Gastroesophageal sphincter (tissue), 4 donors: Measurements from ENCODE around the gene SERGEF. TPM values are rescaled to one million over a fixed set of nuclear protein-coding genes. Genes with fewer than 3 reads are reported as not detected.

ENCODE experiments used
- ATAC-seq: fragments of 150-250 bp; one replicate; pipeline ENCODE4 v1.9.1; 2016; ENCODE audit warnings: mild to moderate bottlenecking, moderate library complexity
- H3K27ac ChIP-seq, 4 donors: fragments of 200-600 bp; sonication (generic) in 3 of 4; 1 replicate in 3 of 4; 2 replicates in 1 of 4; pipeline ENCODE4 v1.5.1; 2016 to 2019
- H3K27me3 ChIP-seq: fragments of 200-600 bp; sonication (generic); one replicate; pipeline ENCODE4 v1.5.1; 2019
- H3K36me3 ChIP-seq, 2 donors: fragments of 200-600 bp; sonication (generic); one replicate each; pipeline ENCODE4 v1.5.1; 2019; ENCODE audit warnings: control low read depth in 1 of 2
- H3K4me1 ChIP-seq, 3 donors: fragments of 200-600 bp; sonication (generic); 1 replicate in 2 of 3; 2 replicates in 1 of 3; pipeline ENCODE4 v1.5.1; 2016 to 2019; ENCODE audit warnings: control low read depth in 2 of 3
- H3K4me3 ChIP-seq, 2 donors: fragments of 200-600 bp; sonication (generic); one replicate each; pipeline ENCODE4 v1.5.1; 2019; ENCODE audit warnings: mild to moderate bottlenecking in 1 of 2, moderate library complexity in 1 of 2
- H3K9me3 ChIP-seq, 3 donors: fragments of 200-600 bp; sonication (generic); one replicate each; pipeline ENCODE4 v1.5.1; 2017 to 2019; ENCODE audit warnings: control low read depth in 2 of 3
- EP300 ChIP-seq: sonication (generic); formaldehyde crosslinking; IDR thresholded peaks from one replicate; pipeline ENCODE4 v1.6.1; 2017; ENCODE audit warnings: antibody characterized with exemption, mild to moderate bottlenecking
- POLR2A ChIP-seq, 2 donors: fragments of 450-650 bp; IDR thresholded peaks; one replicate each; pipeline ENCODE4 v1.6.1; 2017; ENCODE audit warnings: antibody characterized with exemption in 2 of 2, mild to moderate bottlenecking in 2 of 2, moderate library complexity in 1 of 2
- POLR2AphosphoS5 ChIP-seq: sonication (generic); formaldehyde crosslinking; IDR thresholded peaks from one replicate; pipeline ENCODE4 v1.6.1; 2017; ENCODE audit warnings: antibody characterized with exemption
- WGBS, 2 donors: methylation state at CpG; one replicate each; pipeline ENCODE4 v1.1.5; 2018; ENCODE audit warnings: low coverage in 1 of 2; 5-methylcytosine and 5-hydroxymethylcytosine counted together
- total RNA-seq, 4 donors: library from RNA; depleted of rRNA; stranded (reverse); fragments of >200 nt; gene quantifications; one replicate each; pipeline ENCODE4 v1.1.0, GENCODE V29; 2016
- TF ChIP-seq, protein P1 (sequence below), 4 experiments: fragments of 200-600 bp in 2 of 4; fragments of 450-650 bp in 2 of 4; sonication (generic) in 1 of 4; IDR thresholded peaks; one replicate each; pipeline ENCODE4 v1.5.1; 2017 to 2019; ENCODE audit warnings: antibody characterized with exemption in 4 of 4, mild to moderate bottlenecking in 2 of 4, moderate library complexity in 2 of 4

SERGEF gene
- total RNA-seq, 4 donors from 2014 or later, result 35.5 to 42.5 (median 36.3) TPM

DNA sequence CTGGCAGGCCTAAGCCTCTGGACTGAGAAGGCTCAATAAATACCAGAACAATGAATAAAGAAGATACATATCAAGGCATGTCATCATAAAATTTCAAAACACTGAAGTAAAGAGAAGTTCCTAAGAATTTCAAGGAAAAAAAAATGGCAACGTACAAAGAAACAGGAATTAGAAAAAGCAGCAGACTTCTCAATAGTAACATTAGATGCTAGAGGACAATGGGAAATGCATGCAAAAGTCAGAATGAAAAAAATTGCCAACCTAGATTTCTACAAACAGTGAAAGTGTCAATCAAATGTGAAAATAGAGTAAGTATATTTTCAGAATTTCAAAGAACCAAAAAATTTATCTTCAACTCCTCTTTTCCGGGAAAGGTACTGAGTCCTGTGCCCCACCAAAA lies 153.3 kb downstream of the SERGEF start:
- no peaks in the 10 kb centered on the region for H3K27me3 ChIP-seq
- peaks cover 0 to 13% of the 10 kb centered on the region in 2 donors for H3K36me3 ChIP-seq
- TF ChIP-seq EP300 (no peak), POLR2AphosphoS5 (no peak), POLR2A (IDR thresholded peaks at IDR 0.05) (no peak)
- TF ChIP-seq, protein P1, sequence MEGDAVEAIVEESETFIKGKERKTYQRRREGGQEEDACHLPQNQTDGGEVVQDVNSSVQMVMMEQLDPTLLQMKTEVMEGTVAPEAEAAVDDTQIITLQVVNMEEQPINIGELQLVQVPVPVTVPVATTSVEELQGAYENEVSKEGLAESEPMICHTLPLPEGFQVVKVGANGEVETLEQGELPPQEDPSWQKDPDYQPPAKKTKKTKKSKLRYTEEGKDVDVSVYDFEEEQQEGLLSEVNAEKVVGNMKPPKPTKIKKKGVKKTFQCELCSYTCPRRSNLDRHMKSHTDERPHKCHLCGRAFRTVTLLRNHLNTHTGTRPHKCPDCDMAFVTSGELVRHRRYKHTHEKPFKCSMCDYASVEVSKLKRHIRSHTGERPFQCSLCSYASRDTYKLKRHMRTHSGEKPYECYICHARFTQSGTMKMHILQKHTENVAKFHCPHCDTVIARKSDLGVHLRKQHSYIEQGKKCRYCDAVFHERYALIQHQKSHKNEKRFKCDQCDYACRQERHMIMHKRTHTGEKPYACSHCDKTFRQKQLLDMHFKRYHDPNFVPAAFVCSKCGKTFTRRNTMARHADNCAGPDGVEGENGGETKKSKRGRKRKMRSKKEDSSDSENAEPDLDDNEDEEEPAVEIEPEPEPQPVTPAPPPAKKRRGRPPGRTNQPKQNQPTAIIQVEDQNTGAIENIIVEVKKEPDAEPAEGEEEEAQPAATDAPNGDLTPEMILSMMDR (IDR thresholded peaks at IDR 0.05), result no peak
- no peaks in the 10 kb centered on the region for H3K4me1 ChIP-seq
- no peaks in the 10 kb centered on the region for H3K9me3 ChIP-seq
- WGBS, 2 donors, result 86 to 89% methylated on average over 1 to 2 of the region's 2 CpGs
- no peak overlapping the region for H3K4me3 ChIP-seq
- no peak overlapping the region for H3K27ac ChIP-seq
- ATAC-seq, result no peak

DNA sequence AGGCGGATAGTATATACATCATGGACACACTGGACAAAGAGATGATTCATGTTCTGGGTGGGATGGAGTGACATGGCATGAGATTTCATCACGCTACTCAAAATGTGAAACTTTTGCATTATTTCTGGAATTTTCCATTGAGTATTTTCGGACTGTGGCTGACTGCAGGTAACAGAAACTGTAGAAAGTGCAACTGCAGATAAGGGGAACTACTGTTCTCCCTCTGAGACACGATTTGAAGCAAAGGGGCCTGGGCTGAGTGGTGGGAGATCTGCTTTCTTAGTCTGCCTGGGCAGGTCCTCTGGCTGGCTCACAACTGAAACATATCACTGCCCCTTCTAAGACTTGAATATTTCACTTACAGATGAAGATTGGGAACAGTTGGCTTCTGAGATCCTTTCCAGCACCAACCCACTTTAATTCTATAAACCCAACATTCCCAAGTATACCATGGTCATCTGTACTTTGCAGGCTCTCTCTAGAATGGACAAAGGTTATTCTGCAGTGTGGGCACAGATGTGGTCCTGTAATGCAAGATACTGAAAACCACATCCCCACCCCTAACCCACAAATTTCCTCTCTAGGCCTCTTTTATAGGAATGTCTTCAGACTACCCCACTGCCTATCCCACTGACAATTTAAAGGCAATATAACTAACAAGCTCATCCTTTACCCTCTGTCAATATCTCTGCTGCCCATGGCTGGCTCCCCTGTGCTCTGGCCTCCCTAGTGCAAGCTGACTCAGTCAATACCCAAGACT lies 157.1 kb downstream of the SERGEF start:
- 85 to 92% methylated on average over 2 to 4 of the region's 4 CpGs for WGBS, 2 donors
- no peak for ATAC-seq
- TF ChIP-seq, protein P1 (IDR thresholded peaks at IDR 0.05), result no peak
- no peak for TF ChIP-seq EP300
- no peak for TF ChIP-seq POLR2AphosphoS5
- no peak for TF ChIP-seq POLR2A (IDR thresholded peaks at IDR 0.05)
- Histone ChIP-seq H3K27ac (no peak overlapping the region), H3K9me3 (no peaks in the 10 kb centered on the region), H3K36me3 (peaks cover 0 to 5% of the 10 kb centered on the region in 2 donors), H3K27me3 (no peaks in the 10 kb centered on the region), H3K4me3 (no peak overlapping the region), H3K4me1 (peaks cover 0 to 4% (median 0%) of the 10 kb centered on the region in 3 donors)

DNA sequence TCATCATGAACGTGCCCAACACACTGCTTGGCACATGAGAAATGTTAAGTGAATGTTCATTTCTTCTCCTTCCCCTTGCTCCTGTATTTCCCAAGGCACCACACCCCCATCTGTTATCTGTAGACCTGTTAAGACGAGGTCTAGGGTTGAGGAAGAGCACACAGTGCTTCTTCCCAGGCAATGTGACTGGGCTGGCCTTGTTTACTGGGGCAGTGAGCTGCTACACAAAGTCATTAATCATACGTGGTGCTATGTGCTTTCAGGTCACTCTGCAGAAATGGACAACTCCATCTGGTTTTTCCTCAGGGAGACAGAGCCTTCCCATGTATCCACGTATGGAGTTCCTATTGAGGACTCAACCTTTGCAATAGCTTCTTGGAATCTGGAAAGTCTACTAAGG lies 159.6 kb downstream of the SERGEF start:
- H3K9me3 ChIP-seq, result no peaks in the 10 kb centered on the region
- 83 to 100% methylated on average over 1 to 3 of the region's 4 CpGs for WGBS, 2 donors
- no peak overlapping the region for H3K27ac ChIP-seq
- no peaks in the 10 kb centered on the region for H3K27me3 ChIP-seq
- ATAC-seq, result no peak
- peaks cover 0 to 4% (median 0%) of the 10 kb centered on the region in 3 donors for H3K4me1 ChIP-seq
- H3K4me3 ChIP-seq, result no peak overlapping the region
- TF ChIP-seq POLR2AphosphoS5, result no peak
- TF ChIP-seq POLR2A (IDR thresholded peaks at IDR 0.05), result no peak
- TF ChIP-seq, protein P1 (IDR thresholded peaks at IDR 0.05), result no peak
- no peak for TF ChIP-seq EP300
- H3K36me3 ChIP-seq, result peaks cover 0 to 5% of the 10 kb centered on the region in 2 donors

DNA sequence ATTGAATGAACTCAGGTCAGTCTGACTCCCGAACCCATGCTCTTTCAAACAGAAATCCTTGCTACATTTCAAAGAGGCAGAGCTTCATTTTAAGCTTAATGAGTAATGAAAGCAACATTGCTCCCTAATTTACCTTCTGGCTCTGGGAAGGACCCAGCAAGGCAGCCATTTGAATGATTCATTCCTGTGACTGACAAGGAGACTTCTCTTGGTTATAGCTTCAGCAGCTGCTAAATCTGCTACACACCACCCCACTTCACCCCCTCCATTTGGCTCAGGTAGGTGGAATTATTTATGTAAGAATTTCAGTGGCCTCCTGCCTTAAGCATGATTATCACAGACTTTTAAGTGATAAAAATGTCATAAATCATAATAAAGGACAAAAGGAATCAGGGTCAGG lies 160.6 kb downstream of the SERGEF start:
- no peak for ATAC-seq
- Histone ChIP-seq H3K36me3 (peaks cover 0 to under 1% of the 10 kb centered on the region in 2 donors), H3K4me1 (peaks cover 0 to 4% (median 0%) of the 10 kb centered on the region in 3 donors), H3K9me3 (no peaks in the 10 kb centered on the region), H3K27me3 (no peaks in the 10 kb centered on the region), H3K27ac (no peak overlapping the region), H3K4me3 (no peak overlapping the region)
- 80% methylated on average over 1 of the region's 1 CpG; no CpG with 5 or more reads in 1 of the 2 donors for WGBS, 2 donors
- TF ChIP-seq EP300 (no peak), POLR2A (IDR thresholded peaks at IDR 0.05) (no peak), POLR2AphosphoS5 (no peak)
- TF ChIP-seq, protein P1 (IDR thresholded peaks at IDR 0.05), result no peak

DNA sequence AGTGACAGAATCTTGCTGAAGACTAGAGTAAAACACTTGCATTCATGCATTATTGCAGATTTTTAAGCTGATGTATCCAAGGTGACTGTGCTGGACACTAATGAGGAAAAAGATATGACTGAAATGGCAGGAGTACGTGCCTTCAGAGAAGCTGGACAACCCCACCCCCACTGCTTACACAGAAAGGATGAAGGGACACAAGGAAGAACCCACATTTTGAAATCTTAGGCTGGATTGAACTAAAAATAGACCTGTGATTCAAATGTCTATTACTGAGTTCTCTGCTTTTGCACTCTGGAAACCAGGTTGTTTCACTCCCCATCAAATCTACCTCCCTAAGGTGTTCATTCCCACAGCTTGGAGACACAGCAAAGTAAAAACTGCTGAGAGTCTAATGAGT lies 161.2 kb downstream of the SERGEF start:
- ATAC-seq, result no peak
- WGBS, 2 donors, result 90% methylated on average over 1 of the region's 1 CpG; no CpG with 5 or more reads in 1 of the 2 donors

More for the DNA sequence above, 161.2 kb downstream of the SERGEF start:
- Histone ChIP-seq H3K27ac (no peak overlapping the region), H3K36me3 (peaks cover 0 to 4% of the 10 kb centered on the region in 2 donors), H3K4me3 (no peak overlapping the region), H3K27me3 (no peaks in the 10 kb centered on the region), H3K9me3 (no peaks in the 10 kb centered on the region), H3K4me1 (peaks cover 0 to 8% (median 0%) of the 10 kb centered on the region in 3 donors)
- no peak for TF ChIP-seq POLR2AphosphoS5
- TF ChIP-seq, protein P1 (IDR thresholded peaks at IDR 0.05), result no peak
- no peak for TF ChIP-seq POLR2A (IDR thresholded peaks at IDR 0.05)
- TF ChIP-seq EP300, result no peak
